GM12891 (cell line): ENCODE results near the gene KRTAP5-11. TPM values are rescaled to one million over a fixed set of nuclear protein-coding genes. Genes with fewer than 3 reads are reported as not detected.
"Not testable (repeated sequence)": the region's sequence is repeated elsewhere in the genome, so short reads cannot be mapped to it uniquely, and the experiment has no call there.

Experiments
- DNase-seq: peaks from one replicate; pipeline ENCODE4 v3.0.0; 2011; ENCODE audit warnings: low spot score; ENCODE audit not compliant: insufficient read length
- FAIRE-seq: peaks from 2 replicates; lab custom pipeline; 2011; peaks lifted over from hg19 to GRCh38; lab: Jason Lieb, UNC
- POLR2A ChIP-seq: IDR thresholded peaks from 2 replicates; pipeline ENCODE4 v1.6.1; 2011; ENCODE audit warnings: low read depth, low read length, control low read depth
- SPI1 ChIP-seq: IDR thresholded peaks from 2 replicates; pipeline ENCODE4 v1.6.1; 2011; ENCODE audit warnings: low read depth, low read length, control low read depth
- polyA plus RNA-seq: library from polyadenylated mRNA; unstranded; fragments of >200 nt; gene quantifications from one replicate; pipeline ENCODE4 v1.2.1, GENCODE V29; 2012; ENCODE audit warnings: low read depth, missing spikeins, inconsistent platforms; ENCODE audit not compliant: missing spikeins

Gene KRTAP5-11
- polyA plus RNA-seq: not detected

- TF ChIP-seq POLR2A (no peak), SPI1 (no peak)
- FAIRE-seq (no peak), DNase-seq (no peak)
Observed at GRCh38 chr11:71582309-71582895, at the start of gene KRTAP5-11. Gene KRTAP5-11, minus strand, starts transcription at chr11:71582875. Its CDS starts 38 bp downstream, at chr11:71582837.

GRCh38 chr11:71631551-71631950, 48.9 kb upstream of the KRTAP5-11 start:
- not testable (repeated sequence) for FAIRE-seq, DNase-seq

- not testable (repeated sequence) for DNase-seq, FAIRE-seq
Observed at GRCh38 chr11:71630071-71630470, 47.4 kb upstream of the KRTAP5-11 start.

GRCh38 chr11:71628943-71629342, 46.3 kb upstream of the KRTAP5-11 start:
- not testable (repeated sequence) for DNase-seq, FAIRE-seq

GRCh38 chr11:71623226-71623625, 40.6 kb upstream of the KRTAP5-11 start:
- DNase-seq, FAIRE-seq: not testable (repeated sequence)

GRCh38 chr11:71622561-71622960, 39.9 kb upstream of the KRTAP5-11 start:
- not testable (repeated sequence) for FAIRE-seq, DNase-seq

- DNase-seq, FAIRE-seq: not testable (repeated sequence)
Observed at GRCh38 chr11:71615003-71615402, 32.3 kb upstream of the KRTAP5-11 start.

- not testable (repeated sequence) for DNase-seq, FAIRE-seq
Observed at GRCh38 chr11:71614366-71614917, 31.8 kb upstream of the KRTAP5-11 start.

- DNase-seq, FAIRE-seq: not testable (repeated sequence)
Observed at GRCh38 chr11:71613931-71614330, 31.3 kb upstream of the KRTAP5-11 start.

- not testable (repeated sequence) for DNase-seq, FAIRE-seq
Observed at GRCh38 chr11:71611218-71611910, 28.7 kb upstream of the KRTAP5-11 start.

- DNase-seq, FAIRE-seq: not testable (repeated sequence)
Observed at GRCh38 chr11:71608272-71608671, 25.6 kb upstream of the KRTAP5-11 start.

GRCh38 chr11:71607520-71608216, 25.0 kb upstream of the KRTAP5-11 start:
- DNase-seq, FAIRE-seq: not testable (repeated sequence)

GRCh38 chr11:71606853-71607519, 24.3 kb upstream of the KRTAP5-11 start:
- FAIRE-seq, DNase-seq: not testable (repeated sequence)

- FAIRE-seq: peak; percentile 74
- not testable (repeated sequence) for DNase-seq
Observed at GRCh38 chr11:71604798-71605488, 22.3 kb upstream of the KRTAP5-11 start.

- not testable (repeated sequence) for FAIRE-seq
Observed at GRCh38 chr11:71603221-71603620, 20.5 kb upstream of the KRTAP5-11 start.

GRCh38 chr11:71589546-71589920, 6.9 kb upstream of the KRTAP5-11 start:
- FAIRE-seq: not testable (repeated sequence)

More at GRCh38 chr11:71603221-71603620, 20.5 kb upstream of the KRTAP5-11 start:
- not testable (repeated sequence) for DNase-seq

GRCh38 chr11:71588822-71589545, 6.3 kb upstream of the KRTAP5-11 start:
- DNase-seq, FAIRE-seq: not testable (repeated sequence)

More at GRCh38 chr11:71589546-71589920, 6.9 kb upstream of the KRTAP5-11 start:
- not testable (repeated sequence) for DNase-seq
